Suprapubic skin (tissue), 3 donors: Measurements from ENCODE around the gene ERP27.

Experiments
- EP300 ChIP-seq: sonication (generic); formaldehyde crosslinking; IDR thresholded peaks from one replicate; pipeline ENCODE4 v1.6.1; 2017; ENCODE audit warnings: antibody characterized with exemption
- TF ChIP-seq, protein P1 (sequence below), 2 donors: fragments of 200-600 bp in 1 of 2; fragments of 450-650 bp in 1 of 2; sonication (generic) in 1 of 2; IDR thresholded peaks; one replicate each; pipeline ENCODE4 v1.5.1; 2016 to 2019; ENCODE audit warnings: antibody characterized with exemption in 2 of 2, mild to moderate bottlenecking in 1 of 2, moderate library complexity in 1 of 2

GRCh38 chr12:14974633-14975032 lies 36.3 kb upstream of the ERP27 start:
- TF ChIP-seq, protein P1, sequence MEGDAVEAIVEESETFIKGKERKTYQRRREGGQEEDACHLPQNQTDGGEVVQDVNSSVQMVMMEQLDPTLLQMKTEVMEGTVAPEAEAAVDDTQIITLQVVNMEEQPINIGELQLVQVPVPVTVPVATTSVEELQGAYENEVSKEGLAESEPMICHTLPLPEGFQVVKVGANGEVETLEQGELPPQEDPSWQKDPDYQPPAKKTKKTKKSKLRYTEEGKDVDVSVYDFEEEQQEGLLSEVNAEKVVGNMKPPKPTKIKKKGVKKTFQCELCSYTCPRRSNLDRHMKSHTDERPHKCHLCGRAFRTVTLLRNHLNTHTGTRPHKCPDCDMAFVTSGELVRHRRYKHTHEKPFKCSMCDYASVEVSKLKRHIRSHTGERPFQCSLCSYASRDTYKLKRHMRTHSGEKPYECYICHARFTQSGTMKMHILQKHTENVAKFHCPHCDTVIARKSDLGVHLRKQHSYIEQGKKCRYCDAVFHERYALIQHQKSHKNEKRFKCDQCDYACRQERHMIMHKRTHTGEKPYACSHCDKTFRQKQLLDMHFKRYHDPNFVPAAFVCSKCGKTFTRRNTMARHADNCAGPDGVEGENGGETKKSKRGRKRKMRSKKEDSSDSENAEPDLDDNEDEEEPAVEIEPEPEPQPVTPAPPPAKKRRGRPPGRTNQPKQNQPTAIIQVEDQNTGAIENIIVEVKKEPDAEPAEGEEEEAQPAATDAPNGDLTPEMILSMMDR (IDR thresholded peaks at IDR 0.05) = no peak
- no peak for TF ChIP-seq EP300
